HT-29 (cell line): ENCODE measurements around the gene BCAR1. TPM values are rescaled to one million over a fixed set of nuclear protein-coding genes. Genes with fewer than 3 reads are reported as not detected.
"Not testable (repeated sequence)": the region's sequence is repeated elsewhere in the genome, so short reads cannot be mapped to it uniquely, and the experiment has no call there.

Source experiments
- DNase-seq: peaks from one replicate; pipeline ENCODE4 v3.0.0-alpha.2; 2015; ENCODE audit warnings: low spot score
- total RNA-seq: library from RNA; depleted of rRNA; stranded (reverse); fragments of >200 nt; shearing (Covaris generic); gene quantifications from 2 replicates; pipeline ENCODE4 v1.2.3, GENCODE V29; 2014; rRNA removed

BCAR1 gene, protein sequence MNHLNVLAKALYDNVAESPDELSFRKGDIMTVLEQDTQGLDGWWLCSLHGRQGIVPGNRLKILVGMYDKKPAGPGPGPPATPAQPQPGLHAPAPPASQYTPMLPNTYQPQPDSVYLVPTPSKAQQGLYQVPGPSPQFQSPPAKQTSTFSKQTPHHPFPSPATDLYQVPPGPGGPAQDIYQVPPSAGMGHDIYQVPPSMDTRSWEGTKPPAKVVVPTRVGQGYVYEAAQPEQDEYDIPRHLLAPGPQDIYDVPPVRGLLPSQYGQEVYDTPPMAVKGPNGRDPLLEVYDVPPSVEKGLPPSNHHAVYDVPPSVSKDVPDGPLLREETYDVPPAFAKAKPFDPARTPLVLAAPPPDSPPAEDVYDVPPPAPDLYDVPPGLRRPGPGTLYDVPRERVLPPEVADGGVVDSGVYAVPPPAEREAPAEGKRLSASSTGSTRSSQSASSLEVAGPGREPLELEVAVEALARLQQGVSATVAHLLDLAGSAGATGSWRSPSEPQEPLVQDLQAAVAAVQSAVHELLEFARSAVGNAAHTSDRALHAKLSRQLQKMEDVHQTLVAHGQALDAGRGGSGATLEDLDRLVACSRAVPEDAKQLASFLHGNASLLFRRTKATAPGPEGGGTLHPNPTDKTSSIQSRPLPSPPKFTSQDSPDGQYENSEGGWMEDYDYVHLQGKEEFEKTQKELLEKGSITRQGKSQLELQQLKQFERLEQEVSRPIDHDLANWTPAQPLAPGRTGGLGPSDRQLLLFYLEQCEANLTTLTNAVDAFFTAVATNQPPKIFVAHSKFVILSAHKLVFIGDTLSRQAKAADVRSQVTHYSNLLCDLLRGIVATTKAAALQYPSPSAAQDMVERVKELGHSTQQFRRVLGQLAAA
- total RNA-seq: 230 and 270 TPM in 2 replicates

DNA sequence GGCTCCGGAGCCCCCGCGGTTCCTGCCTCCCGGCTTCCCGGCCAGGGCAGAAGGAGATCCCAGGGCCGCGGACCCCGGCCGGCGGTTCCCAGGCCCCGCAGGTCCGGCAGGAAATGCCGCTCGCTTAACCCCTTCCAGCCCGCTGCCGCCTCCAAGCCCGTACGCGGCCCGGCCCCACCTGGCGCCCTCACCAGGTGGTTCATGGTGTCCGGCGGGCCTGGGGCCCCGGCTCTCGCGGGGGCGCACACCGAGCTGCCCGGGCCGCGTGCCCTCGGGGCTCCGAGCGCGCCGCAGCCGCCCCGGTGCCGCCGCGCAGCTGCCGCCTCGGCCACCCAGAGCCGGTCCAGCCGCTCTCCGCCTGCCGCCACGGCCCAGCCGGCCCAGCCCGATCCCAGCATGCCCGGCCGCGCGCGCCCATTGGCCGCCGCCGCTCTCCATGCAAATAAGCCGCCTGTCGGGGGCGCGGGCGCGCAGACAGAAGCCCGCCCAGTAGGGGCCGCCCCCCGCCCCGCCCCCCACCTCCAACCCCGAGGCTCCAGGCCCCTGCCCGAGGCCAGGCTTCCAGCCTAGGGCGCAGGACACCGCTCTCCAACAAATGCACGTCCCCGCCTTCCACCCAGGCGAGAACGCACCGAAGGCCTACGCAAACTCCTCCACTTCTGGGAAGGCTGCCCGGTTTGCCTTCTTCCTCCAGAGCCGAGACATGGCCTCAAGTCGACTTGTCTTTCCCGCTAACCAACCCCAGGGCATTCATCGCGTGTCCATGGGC lies at the start of gene BCAR1:
BCAR1 (minus strand) TSS at position 345 of the 769 bp plus-strand sequence; CDS start at position 203, 142 bp downstream.
- peak; percentile 83 for DNase-seq

DNA sequence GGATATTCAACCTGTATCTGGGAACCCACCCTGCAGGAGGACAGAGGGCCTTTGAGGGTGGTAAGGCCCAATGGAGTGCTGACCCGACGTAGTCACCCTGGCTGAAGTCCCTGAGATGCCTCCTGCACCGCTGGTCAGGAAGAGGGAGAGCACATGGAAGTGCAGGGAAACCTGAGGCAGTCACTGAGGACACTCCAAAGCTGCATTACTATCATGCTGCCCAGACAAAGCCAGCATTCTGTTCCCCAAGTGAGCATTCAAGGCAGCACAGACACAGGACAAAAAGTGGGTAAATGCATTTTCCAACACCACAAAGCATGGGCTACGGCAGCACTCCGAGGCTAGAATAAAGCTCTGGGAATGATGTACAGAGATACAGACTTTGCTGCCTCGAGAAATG lies 46.8 kb upstream of the BCAR1 start:
- DNase-seq: no peak

- DNase-seq: no peak
These were observed 45.2 kb upstream of the BCAR1 start for GRCh38 chr16:75296606-75297005.

GRCh38 chr16:75294773-75295459 lies 43.5 kb upstream of the BCAR1 start:
- no peak for DNase-seq

DNA sequence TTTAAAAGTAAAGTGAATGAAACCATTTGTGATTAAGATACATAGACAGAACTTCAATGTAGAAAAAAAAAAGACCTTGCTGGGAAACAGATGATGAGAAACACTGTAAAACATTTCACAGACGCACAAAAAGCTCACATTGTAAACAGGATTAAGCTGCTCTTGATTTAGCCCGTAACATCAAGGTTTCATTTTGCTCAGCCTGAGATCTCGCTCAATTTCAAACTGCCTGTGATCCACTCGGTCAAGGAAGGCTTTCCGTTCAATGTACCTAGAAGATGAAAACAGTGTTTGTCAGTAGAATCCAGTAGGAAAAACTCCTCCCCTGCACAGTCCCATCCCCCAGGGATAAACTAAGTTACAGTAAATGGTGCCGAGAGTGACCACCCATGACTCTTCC lies 42.3 kb upstream of the BCAR1 start:
- no peak for DNase-seq

GRCh38 chr16:75293173-75293572 lies 41.7 kb upstream of the BCAR1 start:
- DNase-seq: no peak

GRCh38 chr16:75292691-75293090 lies 41.3 kb upstream of the BCAR1 start:
- no peak for DNase-seq

DNA sequence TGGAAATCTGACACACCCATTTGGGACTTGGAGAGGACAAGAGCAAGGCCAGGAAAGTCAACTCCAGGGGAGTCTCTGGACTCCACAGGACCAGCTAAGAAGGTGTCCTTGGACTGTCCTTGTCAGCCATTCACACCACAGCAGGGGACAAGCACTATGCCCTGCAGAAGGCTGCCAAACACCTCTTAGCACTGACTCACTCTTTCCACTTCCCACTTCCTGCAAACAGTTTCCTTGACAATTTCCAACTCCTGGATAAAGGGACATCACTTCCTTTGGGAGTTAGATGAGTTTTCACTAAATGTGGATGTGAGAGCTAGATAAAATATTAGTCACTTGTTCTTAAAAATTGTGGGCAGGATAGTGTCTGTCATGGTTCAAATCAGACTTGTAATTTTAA lies 37.8 kb upstream of the BCAR1 start:
- no peak for DNase-seq

- no peak for DNase-seq
These were observed 37.2 kb upstream of the BCAR1 start for GRCh38 chr16:75288596-75289120.

DNA sequence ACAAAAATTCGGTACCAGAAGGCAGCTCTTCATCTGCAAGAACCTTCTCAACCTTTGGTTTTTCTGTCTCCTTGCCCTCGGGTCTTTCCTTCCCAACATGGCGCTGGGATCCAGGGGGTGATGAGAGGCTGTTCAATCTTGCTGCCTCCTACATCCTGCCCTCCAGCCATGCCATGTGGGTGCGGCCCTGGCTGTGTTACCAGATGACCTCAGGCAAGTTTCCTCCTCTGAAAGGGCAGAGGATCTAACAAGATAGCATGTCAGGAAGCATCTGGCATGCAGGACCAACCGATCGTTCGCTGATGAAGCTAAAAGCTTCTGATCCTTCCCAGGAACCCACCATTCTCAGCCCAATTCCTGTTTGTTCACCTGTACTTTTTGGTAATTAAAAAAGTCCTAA lies 36.8 kb upstream of the BCAR1 start:
- DNase-seq: no peak

- DNase-seq: no peak
These were observed 36.3 kb upstream of the BCAR1 start for GRCh38 chr16:75287708-75288107.

DNA sequence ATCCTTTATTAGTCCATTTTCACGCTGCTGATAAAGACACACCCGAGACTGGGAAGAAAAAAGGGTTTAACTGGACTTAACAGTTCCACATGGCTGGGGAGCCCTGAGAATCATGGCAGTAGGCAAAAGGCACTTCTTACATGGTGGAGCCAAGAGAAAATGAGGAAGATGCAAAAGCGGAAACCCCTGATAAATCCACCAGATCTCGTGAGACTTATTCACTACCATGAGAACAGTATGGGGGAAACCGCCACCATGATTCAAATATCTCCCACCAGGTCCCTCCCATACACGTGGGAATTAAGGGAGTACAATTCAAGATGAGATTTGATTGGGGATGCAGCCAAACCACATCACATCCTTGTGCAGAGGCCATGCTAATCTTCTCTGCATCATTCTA lies 35.0 kb upstream of the BCAR1 start:
- DNase-seq: no peak

- DNase-seq: no peak
These were observed 31.2 kb upstream of the BCAR1 start for GRCh38 chr16:75282466-75283281.

GRCh38 chr16:75281826-75282225 lies 30.4 kb upstream of the BCAR1 start:
- no peak for DNase-seq

DNA sequence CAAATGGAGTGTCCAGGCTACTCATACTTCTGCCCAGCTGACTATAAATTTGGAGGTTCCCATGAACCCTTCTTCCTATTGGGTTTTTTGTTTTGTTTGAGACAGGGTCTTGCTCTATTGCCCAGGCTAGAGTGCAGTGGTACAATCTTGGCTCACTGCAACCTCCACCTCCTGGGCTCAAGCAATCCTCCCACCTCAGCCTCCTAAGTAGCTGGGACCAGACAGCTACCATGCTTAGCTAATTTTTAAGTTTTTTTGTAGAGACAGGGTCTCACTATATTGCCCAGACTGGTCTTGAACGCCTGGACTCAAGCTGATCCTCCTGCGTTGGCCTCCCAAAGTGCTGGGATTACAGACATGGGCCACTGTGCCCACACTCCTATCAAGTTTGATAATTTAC lies 29.6 kb upstream of the BCAR1 start:
- DNase-seq: not testable (repeated sequence)

- DNase-seq: no peak
These were observed 28.9 kb upstream of the BCAR1 start for GRCh38 chr16:75280331-75280804.

DNA sequence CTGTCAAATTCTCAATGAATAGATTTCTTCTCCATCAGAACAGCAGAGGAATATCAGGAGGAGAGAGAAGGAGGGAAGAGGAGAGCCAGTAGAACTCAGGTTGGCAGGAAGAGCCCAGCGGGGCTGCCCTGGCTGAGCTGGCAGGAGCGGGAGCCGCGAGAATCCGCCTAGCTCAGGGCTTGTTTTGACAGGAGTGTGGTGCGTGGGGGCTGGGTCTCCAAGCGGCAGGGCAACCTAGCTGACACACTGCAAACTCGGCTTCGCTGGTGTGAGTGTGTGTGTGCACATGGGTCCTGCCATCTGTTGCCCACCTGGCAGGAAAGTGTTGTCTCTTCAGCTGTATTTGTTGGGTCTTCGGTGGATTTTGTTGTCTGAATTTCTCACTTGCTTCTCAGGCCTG lies 27.9 kb upstream of the BCAR1 start:
- no peak for DNase-seq

GRCh38 chr16:75273054-75273925 lies 21.9 kb upstream of the BCAR1 start:
- no peak for DNase-seq

- not testable (repeated sequence) for DNase-seq
These were observed 21.2 kb upstream of the BCAR1 start for GRCh38 chr16:75272629-75273028.
